ENCODE results near the gene ACTMAP. TPM values are rescaled to one million over a fixed set of nuclear protein-coding genes. Genes with fewer than 3 reads are reported as not detected.

ACTMAP gene
- 1 to 10 TPM; 3.1 to 6.8 TPM for polyA plus RNA-seq

- WGBS, 2 donors, result 0 to 1% methylated on average over 43 of the region's 43 CpGs
- H3K27ac ChIP-seq (ENCODE audit: low read depth in 2 of 2, low read length in 1 of 2), result peak within 1 kb of the TSS; percentile 96 to 100
- no peaks in the 10 kb centered on the region for H3K27me3 ChIP-seq (ENCODE audit: control insufficient read depth in 1 of 2, insufficient read depth in 2 of 2, low read length in 2 of 2)
- peak within 1 kb of the TSS; percentile 70 to 83 for H3K4me3 ChIP-seq (ENCODE audit: low read depth in 1 of 2, low read length in 2 of 2)
- H3K4me1 ChIP-seq (ENCODE audit: control insufficient read depth in 2 of 2, insufficient read depth in 2 of 2, low read length in 1 of 2), result peaks cover 0 to 3% of the 10 kb centered on the region in 2 donors
- H3K36me3 ChIP-seq (ENCODE audit: control insufficient read depth in 2 of 2, insufficient read depth in 2 of 2, low read length in 1 of 2), result no peaks in the 10 kb centered on the region
- no peaks in the 10 kb centered on the region for H3K9me3 ChIP-seq (ENCODE audit: control insufficient read depth in 2 of 2, insufficient read depth in 1 of 2, low read depth in 1 of 2, low read length in 1 of 2)
Observed at GRCh38 chr19:40750058-40750873, at the start of gene ACTMAP. Gene ACTMAP, minus strand, starts transcription at chr19:40750477. Its CDS starts 674 bp downstream, at chr19:40749803.

- Histone ChIP-seq H3K36me3 (ENCODE audit: control insufficient read depth in 2 of 2, insufficient read depth in 2 of 2, low read length in 1 of 2) (peaks cover 0 to 24% of the 10 kb centered on the region in 2 donors), H3K4me1 (ENCODE audit: control insufficient read depth in 2 of 2, insufficient read depth in 2 of 2, low read length in 1 of 2) (peaks cover 20 to 40% of the 10 kb centered on the region in 2 donors), H3K27me3 (ENCODE audit: control insufficient read depth in 1 of 2, insufficient read depth in 2 of 2, low read length in 2 of 2) (no peaks in the 10 kb centered on the region), H3K9me3 (ENCODE audit: control insufficient read depth in 2 of 2, insufficient read depth in 1 of 2, low read depth in 1 of 2, low read length in 1 of 2) (no peaks in the 10 kb centered on the region), H3K27ac (ENCODE audit: low read depth in 2 of 2, low read length in 1 of 2) (peak overlapping the region; percentile 89 to 94), H3K4me3 (ENCODE audit: low read depth in 1 of 2, low read length in 2 of 2) (peak overlapping the region; percentile 74 to 78)
- WGBS, 2 donors, result 1 to 3% methylated on average over 40 of the region's 40 CpGs
Observed at GRCh38 chr19:40799558-40800338, 49.5 kb upstream of the ACTMAP start.

- Histone ChIP-seq H3K9me3 (ENCODE audit: control insufficient read depth in 2 of 2, insufficient read depth in 1 of 2, low read depth in 1 of 2, low read length in 1 of 2) (no peaks in the 10 kb centered on the region), H3K4me3 (ENCODE audit: low read depth in 1 of 2, low read length in 2 of 2) (peak within 1 kb of the TSS; percentile 74 to 78), H3K4me1 (ENCODE audit: control insufficient read depth in 2 of 2, insufficient read depth in 2 of 2, low read length in 1 of 2) (peaks cover 20 to 33% of the 10 kb centered on the region in 2 donors), H3K27ac (ENCODE audit: low read depth in 2 of 2, low read length in 1 of 2) (peak within 1 kb of the TSS; percentile 89 to 94), H3K36me3 (ENCODE audit: control insufficient read depth in 2 of 2, insufficient read depth in 2 of 2, low read length in 1 of 2) (peaks cover 0 to 17% of the 10 kb centered on the region in 2 donors), H3K27me3 (ENCODE audit: control insufficient read depth in 1 of 2, insufficient read depth in 2 of 2, low read length in 2 of 2) (no peaks in the 10 kb centered on the region)
- 1% methylated on average over 54 to 106 of the region's 110 CpGs for WGBS, 2 donors
Observed at GRCh38 chr19:40798683-40799557, 48.6 kb upstream of the ACTMAP start, which contains the start of gene EGLN2. Gene EGLN2, plus strand, starts transcription at chr19:40799191. Its CDS starts 1,382 bp downstream, at chr19:40800573.

GRCh38 chr19:40797963-40798682 lies 47.8 kb upstream of the ACTMAP start:
- WGBS, 2 donors, result 9 to 10% methylated on average over 28 of the region's 28 CpGs
- H3K4me3 ChIP-seq (ENCODE audit: low read depth in 1 of 2, low read length in 2 of 2), result peak overlapping the region; percentile 17 to 39
- no peaks in the 10 kb centered on the region for H3K27me3 ChIP-seq (ENCODE audit: control insufficient read depth in 1 of 2, insufficient read depth in 2 of 2, low read length in 2 of 2)
- H3K27ac ChIP-seq (ENCODE audit: low read depth in 2 of 2, low read length in 1 of 2), result peak overlapping the region; percentile 89 to 90
- H3K4me1 ChIP-seq (ENCODE audit: control insufficient read depth in 2 of 2, insufficient read depth in 2 of 2, low read length in 1 of 2), result peaks cover 20 to 25% of the 10 kb centered on the region in 2 donors
- H3K36me3 ChIP-seq (ENCODE audit: control insufficient read depth in 2 of 2, insufficient read depth in 2 of 2, low read length in 1 of 2), result peaks cover 0 to 17% of the 10 kb centered on the region in 2 donors
- H3K9me3 ChIP-seq (ENCODE audit: control insufficient read depth in 2 of 2, insufficient read depth in 1 of 2, low read depth in 1 of 2, low read length in 1 of 2), result no peaks in the 10 kb centered on the region

- peaks cover 0 to 17% of the 10 kb centered on the region in 2 donors for H3K36me3 ChIP-seq (ENCODE audit: control insufficient read depth in 2 of 2, insufficient read depth in 2 of 2, low read length in 1 of 2)
- no peak overlapping the region for H3K4me3 ChIP-seq (ENCODE audit: low read depth in 1 of 2, low read length in 2 of 2)
- H3K27ac ChIP-seq (ENCODE audit: low read depth in 2 of 2, low read length in 1 of 2), result peak overlapping the region; percentile 89 to 90
- H3K9me3 ChIP-seq (ENCODE audit: control insufficient read depth in 2 of 2, insufficient read depth in 1 of 2, low read depth in 1 of 2, low read length in 1 of 2), result no peaks in the 10 kb centered on the region
- H3K4me1 ChIP-seq (ENCODE audit: control insufficient read depth in 2 of 2, insufficient read depth in 2 of 2, low read length in 1 of 2), result peaks cover 14 to 18% of the 10 kb centered on the region in 2 donors
- WGBS, 2 donors, result 88 to 90% methylated on average over 14 of the region's 14 CpGs
- no peaks in the 10 kb centered on the region for H3K27me3 ChIP-seq (ENCODE audit: control insufficient read depth in 1 of 2, insufficient read depth in 2 of 2, low read length in 2 of 2)
Observed at GRCh38 chr19:40797166-40797962, 47.1 kb upstream of the ACTMAP start.

GRCh38 chr19:40791996-40792395 lies 41.7 kb upstream of the ACTMAP start:
- H3K36me3 ChIP-seq (ENCODE audit: control insufficient read depth in 2 of 2, insufficient read depth in 2 of 2, low read length in 1 of 2), result no peaks in the 10 kb centered on the region
- H3K27ac ChIP-seq (ENCODE audit: low read depth in 2 of 2, low read length in 1 of 2), result no peak overlapping the region
- no peak overlapping the region for H3K4me3 ChIP-seq (ENCODE audit: low read depth in 1 of 2, low read length in 2 of 2)
- H3K4me1 ChIP-seq (ENCODE audit: control insufficient read depth in 2 of 2, insufficient read depth in 2 of 2, low read length in 1 of 2), result no peaks in the 10 kb centered on the region
- 57 to 60% methylated on average over 3 of the region's 3 CpGs for WGBS, 2 donors
- H3K27me3 ChIP-seq (ENCODE audit: control insufficient read depth in 1 of 2, insufficient read depth in 2 of 2, low read length in 2 of 2), result no peaks in the 10 kb centered on the region
- H3K9me3 ChIP-seq (ENCODE audit: control insufficient read depth in 2 of 2, insufficient read depth in 1 of 2, low read depth in 1 of 2, low read length in 1 of 2), result no peaks in the 10 kb centered on the region

- peaks cover 0 to 5% of the 10 kb centered on the region in 2 donors for H3K36me3 ChIP-seq (ENCODE audit: control insufficient read depth in 2 of 2, insufficient read depth in 2 of 2, low read length in 1 of 2)
Observed at GRCh38 chr19:40791349-40791748, 41.1 kb upstream of the ACTMAP start.

More at GRCh38 chr19:40791349-40791748, 41.1 kb upstream of the ACTMAP start:
- no peak overlapping the region for H3K27ac ChIP-seq (ENCODE audit: low read depth in 2 of 2, low read length in 1 of 2)
- 80 to 93% methylated on average over 7 of the region's 7 CpGs for WGBS, 2 donors
- no peaks in the 10 kb centered on the region for H3K9me3 ChIP-seq (ENCODE audit: control insufficient read depth in 2 of 2, insufficient read depth in 1 of 2, low read depth in 1 of 2, low read length in 1 of 2)
- no peaks in the 10 kb centered on the region for H3K4me1 ChIP-seq (ENCODE audit: control insufficient read depth in 2 of 2, insufficient read depth in 2 of 2, low read length in 1 of 2)
- H3K27me3 ChIP-seq (ENCODE audit: control insufficient read depth in 1 of 2, insufficient read depth in 2 of 2, low read length in 2 of 2), result no peaks in the 10 kb centered on the region
- no peak overlapping the region for H3K4me3 ChIP-seq (ENCODE audit: low read depth in 1 of 2, low read length in 2 of 2)

All from esophagus (tissue), 2 donors.